ENCODE data around the gene LHCGR.
"Not testable (repeated sequence)": the region's sequence is repeated elsewhere in the genome, so short reads cannot be mapped to it uniquely, and the experiment has no call there.

Gene LHCGR

DNA sequence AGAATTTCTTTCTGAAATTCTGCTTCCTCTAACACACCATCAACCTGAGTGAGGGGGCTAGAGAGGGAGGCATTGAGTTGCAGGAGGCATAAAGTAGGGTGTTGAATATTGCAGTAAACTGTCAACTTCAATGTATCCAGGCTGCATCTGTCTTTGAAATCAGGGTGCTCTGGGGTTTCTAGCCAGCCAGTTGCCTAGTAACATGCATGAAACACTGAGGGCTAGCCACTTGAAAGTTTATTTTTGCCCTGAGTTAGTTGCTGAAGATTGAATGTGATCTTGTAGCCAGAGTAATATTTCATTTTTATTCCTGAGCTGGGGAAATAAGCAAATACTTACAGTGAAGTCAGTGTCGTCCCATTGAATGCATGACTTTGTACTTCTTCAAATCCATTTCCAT, 41.9 kb downstream of the LHCGR start:
- no peak for DNase-seq (ENCODE audit: low read depth)
- H3K4me3 ChIP-seq (ENCODE audit: low read length) = no peak overlapping the region
- TF ChIP-seq, protein P1, sequence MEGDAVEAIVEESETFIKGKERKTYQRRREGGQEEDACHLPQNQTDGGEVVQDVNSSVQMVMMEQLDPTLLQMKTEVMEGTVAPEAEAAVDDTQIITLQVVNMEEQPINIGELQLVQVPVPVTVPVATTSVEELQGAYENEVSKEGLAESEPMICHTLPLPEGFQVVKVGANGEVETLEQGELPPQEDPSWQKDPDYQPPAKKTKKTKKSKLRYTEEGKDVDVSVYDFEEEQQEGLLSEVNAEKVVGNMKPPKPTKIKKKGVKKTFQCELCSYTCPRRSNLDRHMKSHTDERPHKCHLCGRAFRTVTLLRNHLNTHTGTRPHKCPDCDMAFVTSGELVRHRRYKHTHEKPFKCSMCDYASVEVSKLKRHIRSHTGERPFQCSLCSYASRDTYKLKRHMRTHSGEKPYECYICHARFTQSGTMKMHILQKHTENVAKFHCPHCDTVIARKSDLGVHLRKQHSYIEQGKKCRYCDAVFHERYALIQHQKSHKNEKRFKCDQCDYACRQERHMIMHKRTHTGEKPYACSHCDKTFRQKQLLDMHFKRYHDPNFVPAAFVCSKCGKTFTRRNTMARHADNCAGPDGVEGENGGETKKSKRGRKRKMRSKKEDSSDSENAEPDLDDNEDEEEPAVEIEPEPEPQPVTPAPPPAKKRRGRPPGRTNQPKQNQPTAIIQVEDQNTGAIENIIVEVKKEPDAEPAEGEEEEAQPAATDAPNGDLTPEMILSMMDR (IDR thresholded peaks at IDR 0.05; ENCODE audit: insufficient read depth, low read depth, low read length, missing control alignments) = no peak

- no peak for DNase-seq (ENCODE audit: low read depth)
- TF ChIP-seq, protein P1 (IDR thresholded peaks at IDR 0.05; ENCODE audit: insufficient read depth, low read depth, low read length, missing control alignments) = no peak
- no peak overlapping the region for H3K4me3 ChIP-seq (ENCODE audit: low read length)
These were observed 43.4 kb downstream of the LHCGR start for GRCh38 chr2:48712151-48712550.

- H3K4me3 ChIP-seq (ENCODE audit: low read length) = no peak overlapping the region
- DNase-seq (ENCODE audit: low read depth) = peak; percentile 32
- TF ChIP-seq, protein P1 (IDR thresholded peaks at IDR 0.05; ENCODE audit: insufficient read depth, low read depth, low read length, missing control alignments) = no peak
These were observed 44.2 kb downstream of the LHCGR start for GRCh38 chr2:48711343-48711742.

- no peak overlapping the region for H3K4me3 ChIP-seq (ENCODE audit: low read length)
- no peak for DNase-seq (ENCODE audit: low read depth)
- TF ChIP-seq, protein P1 (IDR thresholded peaks at IDR 0.05; ENCODE audit: insufficient read depth, low read depth, low read length, missing control alignments) = no peak
These were observed 46.2 kb downstream of the LHCGR start for GRCh38 chr2:48709096-48710034.

GRCh38 chr2:48707466-48707865, 48.1 kb downstream of the LHCGR start:
- no peak overlapping the region for H3K4me3 ChIP-seq (ENCODE audit: low read length)
- DNase-seq (ENCODE audit: low read depth) = peak; percentile 71
- TF ChIP-seq, protein P1 (IDR thresholded peaks at IDR 0.05; ENCODE audit: insufficient read depth, low read depth, low read length, missing control alignments) = no peak

GRCh38 chr2:48703621-48704020, 51.9 kb downstream of the LHCGR start:
- not testable (repeated sequence) for H3K4me3 ChIP-seq (ENCODE audit: low read length); DNase-seq (ENCODE audit: low read depth)

DNA sequence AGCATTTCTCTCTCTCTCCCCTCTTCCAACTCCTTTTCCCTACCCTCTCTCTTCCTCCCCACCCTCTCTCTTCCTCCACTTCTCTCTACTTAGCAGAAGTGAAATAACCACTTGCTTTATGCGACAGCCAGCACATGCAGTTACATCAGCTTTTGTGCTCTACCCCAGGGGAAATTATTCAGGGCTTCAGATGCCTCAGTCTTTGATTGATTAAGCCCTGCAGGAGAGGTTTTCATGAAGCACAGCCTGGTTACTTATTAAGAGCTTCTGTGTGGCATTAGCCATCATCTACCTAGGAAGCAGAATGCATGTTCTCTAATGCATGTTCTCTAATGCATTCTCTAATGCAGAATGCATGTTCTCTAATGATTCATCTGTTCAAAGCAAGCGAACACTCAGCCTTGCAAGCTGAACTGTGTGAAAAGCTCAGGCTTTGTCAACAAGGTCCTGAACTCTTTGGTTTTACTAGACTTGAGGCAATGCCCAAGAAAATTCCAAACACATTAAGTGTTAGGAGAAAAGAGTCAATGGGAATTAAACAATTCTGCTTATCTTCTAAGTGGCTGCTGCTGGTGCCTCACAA, 56.1 kb downstream of the LHCGR start:
- no peak overlapping the region for H3K4me3 ChIP-seq (ENCODE audit: low read length)
- TF ChIP-seq, protein P1 (IDR thresholded peaks at IDR 0.05; ENCODE audit: insufficient read depth, low read depth, low read length, missing control alignments) = no peak
- peak; percentile 51 for DNase-seq (ENCODE audit: low read depth)

All from epithelial cell of esophagus (primary cell).